ENCODE results near the gene DBI.

DNA sequence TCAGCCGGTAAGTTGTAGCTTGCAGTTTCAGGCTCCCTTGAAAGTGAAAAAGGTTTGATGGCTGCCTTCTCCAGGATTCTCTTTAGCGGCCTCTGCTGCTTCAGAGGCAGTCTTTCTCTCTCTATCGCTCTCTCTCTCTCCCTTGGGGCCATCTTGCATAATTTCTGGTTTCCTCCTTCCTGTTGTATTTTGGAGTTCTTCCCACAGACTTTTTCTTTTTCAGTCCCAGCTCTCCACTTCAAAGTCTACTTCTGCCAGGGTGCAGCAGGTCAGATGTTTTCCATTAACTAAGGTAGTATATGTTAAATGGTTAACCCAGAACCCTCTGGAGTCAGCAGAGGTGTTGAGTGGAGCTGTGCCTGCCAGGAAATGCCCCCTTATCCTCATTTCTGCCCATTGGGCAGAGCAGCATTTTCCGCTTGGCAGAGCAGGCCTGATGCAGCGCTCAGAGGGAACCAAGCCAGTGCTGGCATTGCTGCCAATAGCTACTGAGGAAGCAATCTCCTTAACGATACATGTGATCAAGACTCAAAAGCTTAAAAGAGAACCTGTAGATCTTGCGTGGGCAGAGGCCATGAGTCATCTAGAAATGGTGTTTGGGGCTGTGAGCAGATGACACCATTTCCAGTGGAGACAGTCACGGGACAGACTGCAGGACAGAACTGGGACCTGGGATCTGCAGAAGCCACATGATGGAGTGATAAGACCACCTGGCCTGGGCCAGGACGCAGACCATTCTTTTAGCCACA, 20.8 kb downstream of the DBI start:
- TF ChIP-seq, protein P1, sequence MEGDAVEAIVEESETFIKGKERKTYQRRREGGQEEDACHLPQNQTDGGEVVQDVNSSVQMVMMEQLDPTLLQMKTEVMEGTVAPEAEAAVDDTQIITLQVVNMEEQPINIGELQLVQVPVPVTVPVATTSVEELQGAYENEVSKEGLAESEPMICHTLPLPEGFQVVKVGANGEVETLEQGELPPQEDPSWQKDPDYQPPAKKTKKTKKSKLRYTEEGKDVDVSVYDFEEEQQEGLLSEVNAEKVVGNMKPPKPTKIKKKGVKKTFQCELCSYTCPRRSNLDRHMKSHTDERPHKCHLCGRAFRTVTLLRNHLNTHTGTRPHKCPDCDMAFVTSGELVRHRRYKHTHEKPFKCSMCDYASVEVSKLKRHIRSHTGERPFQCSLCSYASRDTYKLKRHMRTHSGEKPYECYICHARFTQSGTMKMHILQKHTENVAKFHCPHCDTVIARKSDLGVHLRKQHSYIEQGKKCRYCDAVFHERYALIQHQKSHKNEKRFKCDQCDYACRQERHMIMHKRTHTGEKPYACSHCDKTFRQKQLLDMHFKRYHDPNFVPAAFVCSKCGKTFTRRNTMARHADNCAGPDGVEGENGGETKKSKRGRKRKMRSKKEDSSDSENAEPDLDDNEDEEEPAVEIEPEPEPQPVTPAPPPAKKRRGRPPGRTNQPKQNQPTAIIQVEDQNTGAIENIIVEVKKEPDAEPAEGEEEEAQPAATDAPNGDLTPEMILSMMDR (IDR thresholded peaks at IDR 0.05; ENCODE audit: borderline replicate concordance, extremely low read depth, low read length, poor library complexity, severe bottlenecking), result peak; percentile 55
- no peak for TF ChIP-seq EZH2 (IDR thresholded peaks at IDR 0.05; ENCODE audit: borderline replicate concordance, low read depth, low read length, severe bottlenecking)

Data from DND-41 (cell line).